SK-N-MC (cell line): ENCODE measurements around the gene SNAI1.

Experiments
- EZH2 ChIP-seq: fragments of 200-600 bp; sonication (generic); IDR thresholded peaks from one replicate; pipeline ENCODE4 v1.6.1; 2017; ENCODE audit warnings: antibody characterized with exemption
- FOXP2 ChIP-seq: optimal IDR thresholded peaks from 2 replicates; pipeline ENCODE3; 2011; ENCODE audit warnings: mild to moderate bottlenecking, moderate library complexity; ENCODE audit not compliant: insufficient read depth; ENCODE audit errors: extremely low read length, control extremely low read depth
- POLR2AphosphoS5 ChIP-seq: IDR thresholded peaks from 2 replicates; pipeline ENCODE4 v1.6.1; 2012; ENCODE audit warnings: mild to moderate bottlenecking, low read depth, low read length, borderline replicate concordance

GRCh38 chr20:49973981-49974380 lies 8.8 kb upstream of the SNAI1 start:
- TF ChIP-seq EZH2, result no peak
- TF ChIP-seq POLR2AphosphoS5, result no peak
- TF ChIP-seq FOXP2, result no peak
